HG03521 (cell line): ENCODE data around the gene COPE.

Source experiments
- ATAC-seq: cut with Tn5 transposase; IDR thresholded peaks from one replicate; pipeline ENCODE4 v1.9.1; 2021; ENCODE audit warnings: mild to moderate bottlenecking, moderate library complexity; ENCODE audit not compliant: unreplicated experiment

COPE gene

DNA sequence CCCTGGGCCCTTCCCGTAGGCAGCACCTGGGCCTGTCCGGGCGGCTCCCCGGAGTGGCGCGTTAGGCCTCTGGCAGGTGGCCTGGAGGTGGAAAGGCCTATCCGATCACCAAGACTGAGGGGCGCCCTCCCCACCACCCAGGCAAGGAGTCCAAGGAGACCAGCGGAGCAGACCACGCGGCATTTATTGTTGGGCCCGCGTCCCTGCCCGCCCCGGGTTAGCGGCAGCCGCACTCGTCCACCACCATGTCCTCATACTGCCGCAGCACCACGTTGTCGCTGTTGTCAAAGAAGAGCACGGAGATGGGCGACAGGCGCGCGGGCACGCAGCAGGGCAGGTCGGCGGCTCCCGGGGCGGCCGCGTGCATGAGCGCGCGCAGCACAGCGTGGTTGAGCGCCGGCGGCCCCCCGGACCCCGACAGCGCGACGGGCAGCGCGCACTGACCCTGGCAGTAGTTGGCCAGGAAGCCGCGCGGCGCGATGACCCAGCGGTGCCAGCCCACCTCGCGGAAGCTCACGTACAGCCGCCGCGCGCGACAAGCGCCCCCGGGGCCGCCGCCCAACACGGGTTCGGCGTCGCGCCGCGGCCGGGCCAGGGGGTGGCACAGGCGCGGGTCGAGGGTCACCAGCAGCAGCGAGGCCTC, 50.7 kb downstream of the COPE start:
- no peak for ATAC-seq

DNA sequence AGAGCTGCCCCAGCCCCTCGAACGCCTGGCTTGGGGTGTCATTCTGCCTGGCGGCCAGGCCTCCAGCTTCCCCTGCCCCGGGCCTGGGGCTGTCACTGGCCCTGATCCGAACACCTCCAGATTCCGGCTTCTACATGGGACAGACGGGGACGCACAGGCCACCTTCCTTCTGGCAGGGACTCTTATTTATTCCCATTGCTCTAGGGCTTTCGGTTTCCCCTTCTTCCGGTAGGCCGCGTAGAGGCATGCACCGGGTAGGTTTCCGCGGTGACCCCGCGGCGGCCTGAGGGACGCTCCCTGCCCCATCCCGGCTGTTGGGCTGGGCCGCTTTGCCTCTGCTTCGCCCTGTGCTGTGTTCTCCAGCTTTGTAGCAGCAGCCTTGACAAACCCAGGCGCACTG, 51.4 kb downstream of the COPE start:
- no peak for ATAC-seq

DNA sequence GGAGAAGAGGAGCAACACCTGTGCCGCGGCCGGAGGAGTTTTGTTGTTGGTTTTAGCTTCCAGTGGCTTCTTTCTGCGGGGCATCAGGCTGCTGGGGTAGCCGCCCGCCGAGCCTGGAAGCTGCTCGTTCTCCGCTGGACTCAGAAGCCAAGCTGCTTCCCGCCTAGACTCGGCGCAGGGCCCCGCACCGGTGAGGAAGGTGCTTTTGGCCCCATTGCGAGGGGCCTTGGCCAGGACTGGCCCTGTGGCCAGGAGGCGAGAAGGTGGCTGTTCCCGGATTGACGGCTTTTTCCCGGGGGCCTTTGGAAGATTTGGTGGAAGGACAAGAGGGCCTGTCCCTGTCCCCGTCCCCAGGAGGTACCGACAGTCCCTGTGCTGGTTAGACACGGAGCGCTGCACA, 52.0 kb downstream of the COPE start:
- no peak for ATAC-seq

DNA sequence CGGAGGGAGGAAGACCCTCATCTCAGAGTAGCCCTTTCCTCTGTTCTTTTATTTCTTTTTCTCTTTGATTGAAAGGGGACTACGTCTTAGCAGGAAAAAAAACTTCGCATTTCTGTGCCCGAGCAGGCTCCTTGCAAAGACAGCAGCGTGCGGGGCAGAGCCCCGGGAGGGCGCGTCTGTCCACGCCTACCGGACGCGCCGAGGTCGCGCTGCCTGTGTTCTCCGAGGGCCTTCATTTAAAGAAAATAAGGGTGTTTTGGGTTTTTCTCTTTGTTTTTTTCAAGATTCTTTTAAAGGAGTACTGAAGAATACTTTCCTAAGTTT, 52.4 kb downstream of the COPE start:
- ATAC-seq = no peak

DNA sequence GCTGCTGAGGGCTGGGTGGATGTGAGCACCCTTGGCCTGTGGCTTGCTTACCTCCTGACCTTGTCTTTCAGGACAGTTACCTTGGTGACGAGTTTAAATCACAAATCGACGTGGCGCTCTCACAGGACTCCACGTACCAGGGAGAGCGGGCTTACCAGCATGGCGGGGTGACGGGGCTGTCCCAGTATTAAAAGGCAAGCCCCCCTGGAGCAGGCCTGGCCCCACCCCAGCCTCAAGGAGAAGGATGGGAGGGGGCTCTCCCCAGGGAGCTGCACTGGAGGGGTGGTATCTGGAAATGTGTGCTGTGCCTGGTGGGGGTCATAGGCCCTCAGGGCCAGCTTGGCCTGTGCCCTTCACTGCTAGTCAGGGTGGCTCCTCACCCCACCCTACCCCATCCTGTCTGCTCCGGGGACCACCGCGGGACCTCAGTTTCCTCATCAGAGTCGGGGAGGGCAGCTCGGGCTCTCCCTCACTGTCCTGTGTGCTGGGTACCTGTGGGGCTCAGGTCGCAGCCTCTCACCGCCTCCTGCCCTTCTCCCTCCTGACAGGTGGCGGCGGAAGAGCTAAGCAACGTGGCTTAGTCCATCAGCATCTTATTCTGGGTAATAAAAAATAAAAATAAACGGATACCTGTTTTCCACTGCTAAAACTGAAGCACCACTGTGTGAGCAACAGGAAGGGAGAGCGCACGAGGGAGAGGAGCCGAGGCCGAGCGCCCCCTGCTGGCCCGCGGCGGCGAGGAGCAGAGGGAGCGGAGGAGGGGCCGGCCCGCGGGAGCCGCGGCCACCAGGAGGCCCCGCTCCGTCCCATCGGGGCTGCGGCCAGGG, 53.0 kb downstream of the COPE start:
- ATAC-seq = no peak

DNA sequence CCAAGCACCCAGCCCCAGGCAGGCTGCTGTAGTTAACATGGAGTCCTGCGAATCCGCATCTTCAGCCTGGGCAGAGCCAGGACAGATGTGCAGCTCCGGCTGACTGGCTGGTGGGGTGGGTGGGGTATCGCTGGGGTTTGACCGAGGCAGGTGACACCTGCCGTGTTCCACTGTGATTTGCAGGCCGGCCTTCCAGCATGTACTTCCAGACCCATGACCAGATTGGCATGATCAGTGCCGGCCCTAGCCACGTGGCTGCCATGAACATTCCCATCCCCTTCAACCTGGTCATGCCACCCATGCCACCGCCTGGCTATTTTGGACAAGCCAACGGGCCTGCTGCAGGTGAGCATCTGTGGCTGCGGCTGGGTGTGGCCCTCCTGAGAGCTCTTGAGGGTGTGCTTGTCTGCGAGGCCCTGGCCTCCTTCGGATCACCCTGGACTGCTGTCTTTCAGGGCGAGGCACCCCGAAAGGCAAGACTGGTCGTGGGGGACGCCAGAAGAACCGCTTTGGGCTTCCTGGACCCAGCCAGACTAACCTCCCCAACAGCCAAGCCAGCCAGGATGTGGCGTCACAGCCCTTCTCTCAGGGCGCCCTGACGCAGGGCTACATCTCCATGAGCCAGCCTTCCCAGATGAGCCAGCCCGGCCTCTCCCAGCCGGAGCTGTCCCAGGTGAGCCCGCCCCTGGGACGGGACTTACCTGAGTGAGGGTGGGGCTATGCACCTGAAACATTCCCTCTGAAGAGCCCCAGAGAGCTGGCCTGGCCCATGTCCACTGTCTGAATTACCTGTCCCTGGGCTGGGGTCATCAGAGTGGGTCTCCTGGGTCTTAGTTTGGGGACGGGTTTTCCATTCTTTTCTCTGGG, 53.8 kb downstream of the COPE start:
- no peak for ATAC-seq

DNA sequence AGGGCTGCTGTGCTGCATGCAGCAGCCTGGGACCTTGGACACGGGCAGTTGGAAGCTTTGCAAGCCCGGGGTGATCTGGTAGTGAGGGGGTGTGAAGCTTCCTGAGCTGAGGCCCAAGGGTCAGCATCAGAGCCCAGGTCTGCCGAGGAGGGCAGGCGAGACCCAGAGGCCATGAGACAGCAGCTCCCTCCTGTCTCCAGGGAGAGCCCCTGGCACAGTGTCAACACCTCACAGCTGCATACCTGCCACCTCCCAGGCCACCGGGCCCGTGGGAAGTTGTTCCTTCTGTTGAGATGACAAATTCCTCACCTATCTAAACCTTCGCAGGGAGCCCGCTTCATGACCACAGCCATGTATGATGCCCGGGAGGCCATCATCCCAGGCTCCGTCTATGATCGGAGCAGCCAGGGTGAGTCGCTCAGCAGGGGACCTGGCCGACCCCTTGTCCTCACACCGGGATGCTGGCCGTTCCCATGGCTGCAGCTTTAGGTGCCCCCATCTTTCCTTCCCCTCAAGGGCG, 55.3 kb downstream of the COPE start:
- ATAC-seq = no peak

DNA sequence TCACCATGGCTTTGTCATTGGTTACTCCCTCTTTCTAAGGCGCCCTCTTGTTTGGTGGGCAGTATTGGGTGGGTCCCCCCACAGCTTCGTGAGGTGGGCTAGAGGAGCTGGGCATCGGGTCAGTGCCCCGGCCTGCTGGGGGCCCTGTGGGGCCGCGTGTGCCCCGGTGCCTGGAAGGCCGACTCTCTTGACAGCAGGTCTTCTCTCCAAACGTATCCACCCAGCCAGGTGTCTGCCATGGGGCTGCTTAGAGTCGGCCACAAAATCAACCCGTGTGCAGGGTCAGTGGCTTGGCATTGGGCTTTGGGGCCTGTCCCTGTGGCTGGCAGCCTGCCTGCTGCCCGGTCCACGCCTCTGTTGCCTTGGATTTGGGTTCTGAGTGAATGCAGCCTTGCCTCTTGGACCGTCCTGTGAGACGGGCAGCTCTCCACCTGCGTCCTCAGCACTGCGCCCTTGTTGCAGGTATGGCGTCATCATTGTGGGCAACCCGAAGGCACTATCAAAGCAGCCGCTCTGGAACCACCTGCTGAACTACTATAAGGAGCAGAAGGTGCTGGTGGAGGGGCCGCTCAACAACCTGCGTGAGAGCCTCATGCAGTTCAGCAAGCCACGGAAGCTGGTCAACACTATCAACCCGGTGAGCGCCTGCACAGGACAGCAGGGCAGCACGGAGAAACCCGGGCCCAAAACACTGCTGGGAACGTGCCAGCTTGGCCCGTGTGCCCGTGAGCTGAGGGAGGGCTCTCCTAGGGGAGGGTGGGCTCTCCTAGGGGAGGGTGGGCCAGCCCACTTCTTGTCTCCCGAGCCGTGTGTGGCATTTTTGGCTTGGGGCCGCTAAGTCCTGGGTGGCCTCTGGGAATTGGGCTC, 56.0 kb downstream of the COPE start:
- ATAC-seq = no peak

DNA sequence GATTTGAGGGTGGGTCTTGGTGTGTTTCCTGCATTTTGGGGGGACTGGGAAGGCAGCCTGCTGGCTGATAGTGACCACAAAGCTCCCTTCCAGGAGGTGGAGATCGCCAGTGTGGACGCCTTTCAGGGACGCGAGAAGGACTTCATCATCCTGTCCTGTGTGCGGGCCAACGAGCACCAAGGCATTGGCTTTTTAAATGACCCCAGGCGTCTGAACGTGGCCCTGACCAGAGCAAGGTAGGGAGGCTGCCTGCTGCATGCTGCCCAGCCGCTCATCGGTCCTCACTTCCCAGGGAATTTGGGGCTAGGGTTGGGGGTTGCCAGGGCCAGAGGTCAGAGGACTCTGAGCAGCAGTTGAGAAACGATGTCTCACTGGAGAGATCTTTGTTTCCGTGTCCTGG, 57.3 kb downstream of the COPE start:
- ATAC-seq = no peak

DNA sequence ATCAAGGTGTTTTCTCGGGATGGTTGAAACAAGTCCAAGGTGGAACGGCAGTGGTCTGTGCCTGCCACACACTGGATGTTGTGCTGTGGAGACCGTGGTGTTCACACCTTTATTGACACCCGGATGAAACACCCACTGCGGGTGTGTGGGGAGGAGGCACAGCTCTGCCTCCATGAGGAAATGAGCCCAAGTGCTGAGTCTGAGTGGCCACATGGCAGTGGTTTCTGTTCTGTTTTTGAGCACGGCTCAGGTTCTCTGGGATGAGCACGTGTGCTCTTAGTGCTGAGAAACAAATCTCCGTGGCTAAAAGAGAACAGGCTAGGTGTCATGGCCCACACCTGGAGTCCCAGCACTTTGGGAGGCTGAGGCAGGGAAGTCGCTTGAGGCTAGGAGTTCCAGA, 58.0 kb downstream of the COPE start:
- no peak for ATAC-seq

DNA sequence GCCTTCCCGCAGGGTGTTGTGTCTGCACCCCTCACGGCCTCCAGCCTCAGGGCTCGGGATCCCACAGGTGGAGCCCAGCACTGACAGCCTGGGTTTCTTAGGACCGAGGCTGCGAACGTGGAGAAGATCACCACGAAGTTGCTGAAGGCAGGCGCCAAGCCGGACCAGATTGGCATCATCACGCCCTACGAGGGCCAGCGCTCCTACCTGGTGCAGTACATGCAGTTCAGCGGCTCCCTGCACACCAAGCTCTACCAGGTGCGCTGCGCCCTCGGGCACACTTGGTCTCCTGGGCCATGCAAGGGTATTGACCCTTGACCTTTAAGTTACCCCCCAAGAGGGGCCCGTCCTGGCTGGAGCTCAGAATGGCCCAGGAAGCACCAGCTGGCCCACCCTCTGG, 58.5 kb downstream of the COPE start:
- no peak for ATAC-seq

DNA sequence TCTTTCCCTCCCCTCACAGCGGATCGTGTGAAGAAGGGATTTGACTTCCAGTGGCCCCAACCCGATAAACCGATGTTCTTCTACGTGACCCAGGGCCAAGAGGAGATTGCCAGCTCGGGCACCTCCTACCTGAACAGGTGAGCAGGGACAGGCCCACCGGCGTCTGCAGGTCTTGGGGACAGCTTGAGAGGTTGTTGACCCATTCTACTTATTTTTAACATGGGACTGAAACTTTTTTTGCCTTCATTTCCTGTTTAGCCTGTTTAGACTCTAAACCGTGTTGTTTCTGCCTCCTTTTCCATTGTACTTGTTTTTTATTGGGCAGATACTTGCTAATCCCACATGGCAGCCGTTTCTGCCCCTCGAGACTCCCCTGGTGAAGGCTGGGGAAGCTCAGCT, 58.9 kb downstream of the COPE start:
- no peak for ATAC-seq

DNA sequence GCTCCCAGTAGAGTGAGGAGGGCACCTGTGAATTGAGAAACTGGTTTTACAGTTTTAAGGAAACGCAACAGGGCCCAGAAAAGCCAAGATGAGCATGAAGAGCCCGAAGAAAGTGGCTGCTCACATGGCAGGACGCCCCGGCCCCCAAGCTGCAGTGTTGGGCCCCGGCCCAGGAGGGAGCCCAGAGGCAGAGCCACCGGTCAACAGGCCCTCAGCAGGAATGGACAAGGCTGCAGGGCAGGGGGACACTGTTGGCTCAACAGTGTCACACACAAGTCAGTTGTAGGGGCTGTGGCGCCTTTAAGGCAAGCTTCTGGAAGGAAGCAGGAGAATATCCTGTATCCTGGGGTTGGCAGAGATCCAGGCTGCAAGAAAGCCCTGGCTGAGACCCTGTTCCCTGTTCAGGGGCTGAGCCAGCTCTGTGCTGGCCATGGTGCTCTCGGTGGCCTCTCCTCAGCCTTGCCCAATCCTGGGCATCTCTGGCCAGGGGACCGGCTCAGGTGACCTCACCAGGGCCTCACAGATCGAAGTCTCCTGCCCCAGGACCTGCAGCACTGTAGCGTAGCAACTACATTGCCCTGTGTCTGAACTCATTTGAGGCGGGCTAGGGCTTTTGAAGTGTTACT, 59.4 kb downstream of the COPE start:
- no peak for ATAC-seq

DNA sequence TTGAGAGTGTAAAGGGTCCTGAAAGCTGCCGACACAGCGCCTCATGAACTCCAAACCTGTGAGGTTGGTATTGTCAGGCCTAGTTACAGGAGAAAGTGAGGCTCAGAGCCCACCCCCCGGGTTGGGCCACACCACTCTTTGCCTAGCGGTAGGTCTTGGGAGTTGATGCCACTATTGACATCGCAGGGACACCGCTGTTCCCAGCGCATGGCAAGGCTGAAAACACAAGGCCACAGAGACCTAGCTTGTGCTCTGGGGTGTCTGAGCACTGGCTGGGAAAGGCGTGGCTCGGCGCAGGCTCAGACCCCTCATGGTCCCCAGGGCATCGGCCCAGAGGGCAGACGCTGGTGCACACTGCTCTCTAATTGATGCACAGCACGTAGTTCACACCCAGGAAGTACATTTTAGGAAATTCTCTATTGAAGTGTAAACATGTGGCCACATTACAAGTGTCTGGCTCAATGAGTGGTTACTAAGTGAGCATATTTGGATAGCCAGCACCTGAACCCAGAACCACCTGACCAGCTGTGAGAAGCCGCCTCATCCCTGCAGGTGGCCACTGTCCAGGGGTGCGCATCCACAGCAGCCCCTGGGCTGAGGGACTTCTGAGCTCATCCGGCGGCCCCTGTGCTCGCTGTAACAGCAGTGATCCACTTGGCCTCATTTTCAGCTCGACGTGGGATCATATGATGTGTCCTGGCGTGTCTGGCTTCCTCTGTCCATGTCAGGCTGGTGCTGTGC, 60.1 kb downstream of the COPE start:
- ATAC-seq = no peak

DNA sequence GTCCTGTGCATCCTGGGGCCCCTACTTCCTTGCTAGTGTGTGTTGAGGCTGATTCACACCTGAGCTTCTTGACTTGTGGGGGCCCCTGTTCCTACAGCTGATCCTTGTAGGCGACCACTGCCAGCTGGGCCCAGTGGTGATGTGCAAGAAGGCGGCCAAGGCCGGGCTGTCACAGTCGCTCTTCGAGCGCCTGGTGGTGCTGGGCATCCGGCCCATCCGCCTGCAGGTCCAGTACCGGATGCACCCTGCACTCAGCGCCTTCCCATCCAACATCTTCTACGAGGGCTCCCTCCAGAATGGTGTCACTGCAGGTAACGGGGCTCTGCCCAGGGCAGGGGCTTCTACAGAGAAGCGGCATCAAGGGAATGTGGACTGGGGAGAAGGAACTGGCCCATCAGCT, 62.0 kb downstream of the COPE start:
- no peak for ATAC-seq

DNA sequence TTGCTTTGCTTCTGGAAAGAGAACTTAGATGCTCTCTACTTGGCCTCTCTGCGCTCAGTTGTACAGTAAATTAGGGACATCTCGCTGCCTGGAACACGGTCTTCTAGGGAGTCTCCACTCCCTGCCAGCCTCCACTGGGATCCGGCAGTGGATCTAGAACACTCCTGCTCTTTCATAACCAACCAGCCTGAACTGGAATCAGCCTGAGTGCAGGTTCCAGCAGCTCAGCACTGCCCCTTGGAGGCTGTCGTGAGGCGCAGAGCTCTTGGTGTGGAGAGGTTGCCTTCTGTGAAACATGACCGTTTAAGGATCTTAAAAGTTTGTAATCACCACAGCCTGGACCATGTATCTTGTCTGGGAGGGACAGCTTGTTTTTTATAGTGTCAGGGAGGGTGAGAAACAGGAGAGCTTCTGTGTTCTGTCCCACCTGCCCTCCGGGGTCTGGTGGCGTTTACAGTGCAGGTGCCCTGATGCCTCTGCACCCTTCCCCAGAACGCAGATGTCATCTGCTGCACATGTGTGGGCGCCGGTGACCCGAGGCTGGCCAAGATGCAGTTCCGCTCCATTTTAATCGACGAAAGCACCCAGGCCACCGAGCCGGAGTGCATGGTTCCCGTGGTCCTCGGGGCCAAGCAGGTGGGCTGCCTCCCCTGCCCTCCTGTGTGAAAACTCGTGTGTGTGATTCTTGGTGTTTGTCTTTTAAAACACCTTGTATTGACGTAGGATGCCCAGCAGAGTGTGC, 62.6 kb downstream of the COPE start:
- no peak for ATAC-seq

DNA sequence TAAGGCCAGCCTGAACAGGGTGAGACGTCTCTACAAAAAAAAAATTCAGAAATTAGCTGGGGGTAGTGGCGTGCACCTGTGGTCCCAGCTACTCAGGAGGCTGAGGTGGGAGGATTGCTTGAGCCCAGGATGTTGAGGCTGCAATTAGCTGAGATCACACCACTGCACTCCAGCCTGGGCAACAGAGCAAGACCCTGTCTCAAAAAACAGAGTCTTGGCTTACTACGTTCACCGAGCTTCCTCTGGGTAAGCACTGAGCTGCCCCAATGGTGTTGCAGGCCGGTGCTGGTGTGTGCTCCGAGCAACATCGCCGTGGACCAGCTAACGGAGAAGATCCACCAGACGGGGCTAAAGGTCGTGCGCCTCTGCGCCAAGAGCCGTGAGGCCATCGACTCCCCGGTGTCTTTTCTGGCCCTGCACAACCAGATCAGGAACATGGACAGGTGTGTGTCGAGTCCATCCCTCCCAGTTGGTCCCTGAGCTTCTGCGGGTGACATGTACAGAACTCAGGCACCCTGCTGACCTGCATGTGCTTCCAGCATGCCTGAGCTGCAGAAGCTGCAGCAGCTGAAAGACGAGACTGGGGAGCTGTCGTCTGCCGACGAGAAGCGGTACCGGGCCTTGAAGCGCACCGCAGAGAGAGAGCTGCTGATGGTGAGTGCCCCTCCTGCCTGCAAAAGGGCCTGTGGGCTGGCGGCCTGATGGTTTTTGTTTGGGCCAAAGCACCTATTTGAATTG, 63.4 kb downstream of the COPE start:
- no peak for ATAC-seq

DNA sequence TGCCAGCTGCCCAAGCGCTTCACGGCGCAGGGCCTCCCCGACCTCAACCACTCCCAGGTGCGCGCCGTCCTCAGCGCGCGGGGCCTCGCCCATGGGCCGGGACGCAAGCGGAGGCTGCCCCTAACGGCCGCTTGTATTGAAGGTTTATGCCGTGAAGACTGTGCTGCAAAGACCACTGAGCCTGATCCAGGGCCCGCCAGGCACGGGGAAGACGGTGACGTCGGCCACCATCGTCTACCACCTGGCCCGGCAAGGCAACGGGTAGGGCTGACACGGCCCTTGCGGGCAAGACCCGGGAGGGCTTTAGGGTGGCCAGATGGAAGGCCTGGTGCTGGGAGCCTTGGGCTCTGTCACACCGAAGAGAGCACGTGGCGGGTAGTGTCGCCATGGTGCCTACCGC, 64.2 kb downstream of the COPE start:
- ATAC-seq = no peak
